CD4-positive, alpha-beta memory T cell (primary cell): ENCODE data around the gene PUM1. TPM values are rescaled to one million over a fixed set of nuclear protein-coding genes. Genes with fewer than 3 reads are reported as not detected.

Source experiments
- CTCF ChIA-PET: fragments of 350-600 bp; sonication (Branson Sonifier 250); formaldehyde crosslinking; loops from one replicate; lab custom pipeline; 2021; ENCODE audit warnings: inconsistent platforms; ENCODE audit not compliant: partially characterized antibody; lab: Charles Lee
- POLR2A ChIA-PET: fragments of 350-600 bp; sonication (Branson Sonifier 250); formaldehyde crosslinking; loops from one replicate; lab custom pipeline; 2021; ENCODE audit not compliant: partially characterized antibody; lab: Charles Lee
- DNase-seq, 5 donors: peaks; one replicate each; pipeline versions ENCODE4 v3.0.0 to v3.0.0-alpha.2; 2020 to 2022; ENCODE audit warnings: mixed read lengths in 1 of 5
- H3K27ac ChIP-seq: one replicate; pipeline ENCODE4 v1.7.0; 2013; ENCODE audit warnings: low read depth, low read length
- H3K27me3 ChIP-seq: 2 replicates; pipeline ENCODE4 v1.7.0; 2013; ENCODE audit warnings: mild to moderate bottlenecking, low read length, moderate library complexity; ENCODE audit not compliant: insufficient read depth
- H3K36me3 ChIP-seq: 2 replicates; pipeline ENCODE4 v1.7.0; 2013; ENCODE audit warnings: mild to moderate bottlenecking, low read length, moderate library complexity; ENCODE audit not compliant: insufficient read depth
- H3K4me1 ChIP-seq: 2 replicates; pipeline ENCODE4 v1.7.0; 2013; ENCODE audit warnings: mild to moderate bottlenecking, low read length, moderate library complexity; ENCODE audit not compliant: insufficient read depth
- H3K4me3 ChIP-seq, 2 donors: one replicate each; pipeline ENCODE4 v1.7.0; 2013; ENCODE audit warnings: low read length in 2 of 2, mild to moderate bottlenecking in 1 of 2
- H3K9me3 ChIP-seq, 2 donors: one replicate each; pipeline ENCODE4 v1.7.0; 2013; ENCODE audit warnings: low read length in 2 of 2, control low read depth in 1 of 2; ENCODE audit not compliant: control insufficient read depth in 1 of 2
- H3K27ac Mint-ChIP-seq, 7 donors: one replicate each; pipeline ENCODE4 v1.8.0; 2020 to 2021; ENCODE audit warnings: mixed read lengths in 7 of 7, mild to moderate bottlenecking in 6 of 7, inconsistent platforms in 3 of 7, moderate library complexity in 3 of 7
- H3K27me3 Mint-ChIP-seq, 2 donors: one replicate each; pipeline ENCODE4 v1.8.0; 2020 to 2021; ENCODE audit warnings: mixed read lengths in 2 of 2
- H3K36me3 Mint-ChIP-seq, 2 donors: one replicate each; pipeline ENCODE4 v1.8.0; 2020 to 2021; ENCODE audit warnings: mixed read lengths in 2 of 2, inconsistent platforms in 1 of 2, mild to moderate bottlenecking in 1 of 2
- H3K4me1 Mint-ChIP-seq, 4 donors: one replicate each; pipeline ENCODE4 v1.8.0; 2020 to 2021; ENCODE audit warnings: mixed read lengths in 4 of 4, mild to moderate bottlenecking in 1 of 4
- H3K4me3 Mint-ChIP-seq, 8 donors: one replicate each; pipeline ENCODE4 v1.8.0; 2020 to 2021; ENCODE audit warnings: mixed read lengths in 8 of 8, mild to moderate bottlenecking in 7 of 8, moderate library complexity in 6 of 8, inconsistent platforms in 3 of 8
- H3K9me3 Mint-ChIP-seq, 8 donors: one replicate each; pipeline ENCODE4 v1.8.0; 2020 to 2021; ENCODE audit warnings: mixed read lengths in 8 of 8, mild to moderate bottlenecking in 5 of 8, inconsistent platforms in 3 of 8, moderate library complexity in 1 of 8
- intact Hi-C: fragments of 100-400 bp; cut with micrococcal nuclease; formaldehyde crosslinking; loops from one replicate; pipeline ENCODE4 v1.15.1; 2023
- polyA plus RNA-seq, 2 donors: library from polyadenylated mRNA; unstranded; fragments of 300-500 nt; fragmentation: Illumina TruSeq; gene quantifications; one replicate each; pipeline ENCODE4 v1.2.3, GENCODE V29; 2021
- total RNA-seq, 2 experiments: library from RNA; stranded (reverse); gene quantifications; one replicate each; pipeline ENCODE4 v1.2.3, GENCODE V29; 2021

The PUM1 gene
- total and polyA plus RNA-seq, 4 experiments from 2014 or later: 126 to 164 (median 138) TPM

DNA sequence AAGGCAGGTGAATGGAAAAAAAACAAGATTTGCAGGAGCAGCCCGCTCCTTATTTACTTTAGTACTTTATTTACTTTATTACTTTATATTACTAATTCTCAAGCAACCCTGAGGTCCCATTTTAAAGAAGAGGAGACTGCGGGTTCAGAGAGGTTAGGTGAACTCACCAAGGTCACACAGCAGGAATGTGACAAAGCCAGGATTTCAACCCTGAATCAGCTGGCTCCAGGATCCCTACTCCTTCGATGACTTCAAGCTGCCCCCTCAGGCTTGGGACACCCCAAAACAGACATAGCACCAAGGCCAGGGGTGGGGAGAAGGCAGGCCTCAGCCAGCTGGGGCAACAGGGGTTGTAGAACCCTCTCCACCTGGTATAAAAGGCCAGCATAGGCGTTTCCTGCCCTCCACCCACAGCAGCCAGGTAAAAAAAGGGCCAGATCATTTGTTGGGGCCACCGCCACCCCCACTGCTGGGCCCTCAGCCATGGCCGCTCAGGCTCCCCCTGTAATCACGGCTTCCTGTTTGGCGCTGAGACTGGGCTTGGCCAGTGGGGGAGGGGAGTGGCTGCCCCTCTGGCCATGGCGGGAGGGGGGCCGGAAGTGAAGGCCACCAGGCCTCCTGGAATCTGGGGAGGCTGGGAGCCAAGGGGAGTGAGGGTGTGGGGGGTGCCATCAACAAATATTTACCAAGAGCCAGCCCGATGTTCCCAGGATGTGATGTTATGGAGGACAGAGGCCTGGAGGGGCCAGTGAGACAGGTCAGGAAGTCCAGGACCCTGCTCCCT, 163.5 kb downstream of the PUM1 start:
- POLR2A ChIA-PET: no interaction called here
- no peak overlapping the region for H3K27ac Mint-ChIP-seq

DNA sequence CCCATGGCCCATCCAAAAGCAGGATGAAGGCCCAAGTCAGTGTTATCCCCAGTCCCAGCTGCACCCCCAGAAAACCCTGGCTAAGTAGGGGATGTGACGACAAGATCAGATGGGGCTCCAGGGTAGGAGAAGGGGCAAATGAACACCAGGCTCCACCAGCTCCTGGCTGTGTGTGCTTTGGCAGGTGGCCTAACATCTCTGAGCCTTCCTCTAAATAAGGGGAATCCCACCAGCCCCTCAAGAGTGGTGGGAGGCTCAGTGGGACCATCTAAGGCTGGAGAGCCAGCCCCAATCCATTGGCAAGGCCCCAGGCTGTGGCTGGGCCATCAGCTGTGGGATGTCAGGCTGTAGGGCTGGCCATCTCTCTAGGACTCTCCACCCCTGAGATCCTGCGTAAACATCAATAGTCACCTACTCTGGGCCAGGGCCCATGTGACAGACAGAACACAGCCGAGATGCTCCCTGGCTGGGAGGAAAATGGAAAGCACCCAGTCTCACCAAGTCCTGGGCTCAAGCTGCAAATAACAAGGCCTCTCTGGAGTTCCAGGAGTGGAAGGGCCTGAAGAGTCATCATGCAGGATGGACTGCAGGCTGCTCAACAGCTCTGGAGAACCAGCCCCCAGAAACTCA, 164.5 kb downstream of the PUM1 start:
- CTCF ChIA-PET: interaction anchor here (1.2 kb wide), 1 partner anchor 99 kb away, joined by 3 read pairs; no protein-coding TSS in a partner anchor

More for the DNA sequence above, 163.5 kb downstream of the PUM1 start:
- no peaks in the 10 kb centered on the region for H3K9me3 ChIP-seq
- no peaks in the 10 kb centered on the region for H3K27me3 ChIP-seq
- Mint-ChIP-seq H3K4me1 (no peaks in the 10 kb centered on the region), H3K36me3 (no peaks in the 10 kb centered on the region), H3K9me3 (peaks cover 0 to 4% (median 0%) of the 10 kb centered on the region in 8 donors), H3K27me3 (peaks cover 2 to 28% of the 10 kb centered on the region in 2 donors), H3K4me3 (no peak overlapping the region)
- no peak overlapping the region for H3K4me3 ChIP-seq
- H3K36me3 ChIP-seq: no peaks in the 10 kb centered on the region
- H3K27ac ChIP-seq: no peak overlapping the region
- intact Hi-C loops: no loop called here
- DNase-seq: no peak
- CTCF ChIA-PET: interaction anchor here (1.2 kb wide), 1 partner anchor 100 kb away, joined by 3 read pairs; no protein-coding TSS in a partner anchor
- H3K4me1 ChIP-seq: no peaks in the 10 kb centered on the region

DNA sequence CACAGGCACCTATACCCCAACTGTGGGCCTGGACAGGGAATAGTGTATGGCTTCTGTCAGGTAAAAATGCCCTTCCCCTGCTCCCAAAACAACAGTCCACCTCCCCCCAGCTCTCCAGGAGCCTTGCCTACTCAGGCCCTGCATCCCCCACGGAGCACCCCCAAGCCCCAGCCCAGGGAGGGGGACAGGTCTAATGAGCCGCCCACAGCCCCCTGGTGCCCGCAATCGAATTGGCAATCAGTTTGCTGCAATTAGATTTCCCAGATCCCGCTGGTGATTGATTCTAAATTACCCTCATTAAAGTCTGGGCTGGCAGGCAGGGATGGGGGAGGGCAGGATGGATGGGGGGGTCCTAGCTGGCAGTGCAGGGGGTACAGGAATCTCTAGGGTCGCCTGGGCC, 165.0 kb downstream of the PUM1 start:
- Histone ChIP-seq H3K9me3 (no peaks in the 10 kb centered on the region), H3K4me3 (no peak overlapping the region), H3K4me1 (no peaks in the 10 kb centered on the region), H3K27ac (no peak overlapping the region), H3K36me3 (no peaks in the 10 kb centered on the region), H3K27me3 (no peaks in the 10 kb centered on the region)
- H3K27ac Mint-ChIP-seq: no peak overlapping the region
- intact Hi-C loops: no loop called here
- CTCF ChIA-PET: no interaction called here
- no peaks in the 10 kb centered on the region for H3K36me3 Mint-ChIP-seq
- no peaks in the 10 kb centered on the region for H3K4me1 Mint-ChIP-seq
- no peak for DNase-seq
- peaks cover 0 to 2% (median 0%) of the 10 kb centered on the region in 8 donors for H3K9me3 Mint-ChIP-seq
- H3K4me3 Mint-ChIP-seq: no peak overlapping the region
- POLR2A ChIA-PET: no interaction called here
- peaks cover 2 to 25% of the 10 kb centered on the region in 2 donors for H3K27me3 Mint-ChIP-seq

More for the DNA sequence above, 164.5 kb downstream of the PUM1 start:
- H3K27me3 ChIP-seq: no peaks in the 10 kb centered on the region
- POLR2A ChIA-PET: no interaction called here
- no peak overlapping the region for H3K27ac ChIP-seq
- Mint-ChIP-seq H3K4me3 (no peak overlapping the region), H3K36me3 (no peaks in the 10 kb centered on the region), H3K27me3 (peaks cover 2 to 29% of the 10 kb centered on the region in 2 donors), H3K4me1 (no peaks in the 10 kb centered on the region), H3K27ac (no peak overlapping the region), H3K9me3 (peaks cover 0 to 2% (median 0%) of the 10 kb centered on the region in 8 donors)
- H3K36me3 ChIP-seq: no peaks in the 10 kb centered on the region
- no peaks in the 10 kb centered on the region for H3K9me3 ChIP-seq
- no peaks in the 10 kb centered on the region for H3K4me1 ChIP-seq
- no peak overlapping the region for H3K4me3 ChIP-seq
- intact Hi-C loops: no loop called here
- DNase-seq: no peak

DNA sequence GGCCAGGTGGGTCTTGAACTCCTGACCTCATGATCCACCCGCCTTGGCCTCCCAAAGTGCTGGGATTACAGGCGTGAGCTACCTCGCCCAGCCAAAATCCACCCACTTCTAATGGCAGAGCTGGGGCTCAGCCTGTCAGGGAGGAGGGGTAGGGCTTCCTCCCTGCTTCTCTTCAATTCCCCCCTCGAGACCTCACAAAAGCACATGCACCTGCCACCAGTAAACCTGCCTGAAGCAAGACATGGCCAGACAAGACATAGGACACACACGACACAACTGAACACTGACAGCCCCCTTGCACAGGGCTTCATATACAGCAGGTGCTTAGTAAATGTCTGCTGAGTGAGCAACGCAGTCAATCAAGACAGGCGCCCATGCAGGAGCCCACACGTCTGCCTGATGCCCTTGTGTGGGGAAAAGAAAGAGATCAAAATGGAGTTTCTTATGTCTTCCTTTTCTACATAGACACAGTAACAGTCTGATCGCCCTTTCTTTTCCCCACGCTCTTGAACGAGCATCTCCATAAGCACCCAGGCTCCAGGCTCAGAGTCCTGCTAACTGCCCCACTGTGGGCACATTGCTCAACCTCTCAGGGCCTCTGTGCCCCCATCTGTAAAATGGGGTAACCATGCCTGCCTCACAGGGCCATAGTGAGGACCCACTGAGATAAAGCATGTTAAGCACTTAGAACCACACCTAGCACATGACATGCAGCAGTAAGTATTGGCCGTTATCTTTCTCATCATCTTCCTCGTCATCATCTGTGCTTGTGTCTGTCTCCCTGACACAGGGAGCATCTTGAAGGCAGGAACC, 165.7 kb downstream of the PUM1 start:
- Histone ChIP-seq H3K36me3 (no peaks in the 10 kb centered on the region), H3K27ac (no peak overlapping the region), H3K27me3 (no peaks in the 10 kb centered on the region), H3K4me3 (no peak overlapping the region), H3K9me3 (no peaks in the 10 kb centered on the region), H3K4me1 (no peaks in the 10 kb centered on the region)
- Mint-ChIP-seq H3K9me3 (peaks cover 0 to 2% (median 0%) of the 10 kb centered on the region in 8 donors), H3K4me1 (no peaks in the 10 kb centered on the region), H3K4me3 (no peak overlapping the region), H3K36me3 (no peaks in the 10 kb centered on the region), H3K27ac (peak overlapping the region in 1 of 7 donors; percentile 41), H3K27me3 (peaks cover 4 to 24% of the 10 kb centered on the region in 2 donors)
- POLR2A ChIA-PET: no interaction called here
- intact Hi-C loops: no loop called here
- CTCF ChIA-PET: no interaction called here
- DNase-seq: no peak

DNA sequence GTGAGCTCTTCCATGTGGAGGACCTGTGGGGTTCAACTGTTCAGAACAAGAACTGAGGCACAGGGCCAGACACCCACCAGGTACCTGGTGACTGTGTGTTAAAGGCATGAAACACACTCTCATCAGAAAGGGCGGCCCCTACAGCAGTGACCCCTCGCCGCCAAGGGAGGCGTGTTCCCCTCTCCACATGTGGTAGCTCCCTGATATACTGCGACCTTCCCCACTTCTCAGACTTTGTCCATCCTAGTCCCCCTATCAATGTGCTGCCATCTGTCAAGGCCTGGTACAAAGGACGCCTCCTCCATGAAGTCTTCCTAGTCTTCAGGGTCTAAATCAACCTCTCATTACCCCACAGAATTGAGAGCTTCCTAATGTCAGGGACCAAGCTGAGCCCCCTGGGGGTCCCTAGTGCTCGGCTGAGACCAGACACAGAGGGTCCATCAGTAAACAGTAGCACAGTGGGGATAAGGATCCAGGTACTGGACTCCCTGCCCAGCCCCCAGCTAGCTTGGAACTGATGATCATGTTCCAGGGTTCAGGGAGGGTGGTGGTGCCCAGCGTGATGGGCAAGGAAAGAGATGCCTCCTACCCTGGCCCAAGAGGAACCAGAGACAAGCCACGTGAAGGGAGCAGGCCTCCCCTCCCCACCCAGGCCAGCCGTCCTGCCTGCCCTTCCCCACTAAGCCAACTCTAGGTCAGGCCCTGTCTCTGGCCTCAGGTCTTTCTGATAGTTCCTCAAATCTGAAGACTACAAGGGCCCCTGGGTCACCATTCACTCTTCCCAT, 167.3 kb downstream of the PUM1 start:
- H3K27me3 Mint-ChIP-seq: peaks cover 2 to 19% of the 10 kb centered on the region in 2 donors
- no peaks in the 10 kb centered on the region for H3K4me1 ChIP-seq
- H3K9me3 ChIP-seq: no peaks in the 10 kb centered on the region
- no peak overlapping the region for H3K27ac ChIP-seq
- CTCF ChIA-PET: no interaction called here
- peaks cover 0 to 2% (median 0%) of the 10 kb centered on the region in 8 donors for H3K9me3 Mint-ChIP-seq
- DNase-seq: no peak
- H3K27ac Mint-ChIP-seq: no peak overlapping the region
- peaks cover 0 to 1% (median 0%) of the 10 kb centered on the region in 4 donors for H3K4me1 Mint-ChIP-seq
- no peaks in the 10 kb centered on the region for H3K36me3 Mint-ChIP-seq
- H3K4me3 ChIP-seq: no peak overlapping the region
- no peaks in the 10 kb centered on the region for H3K27me3 ChIP-seq
- H3K36me3 ChIP-seq: no peaks in the 10 kb centered on the region
- POLR2A ChIA-PET: no interaction called here
- intact Hi-C loops: no loop called here
- H3K4me3 Mint-ChIP-seq: no peak overlapping the region

DNA sequence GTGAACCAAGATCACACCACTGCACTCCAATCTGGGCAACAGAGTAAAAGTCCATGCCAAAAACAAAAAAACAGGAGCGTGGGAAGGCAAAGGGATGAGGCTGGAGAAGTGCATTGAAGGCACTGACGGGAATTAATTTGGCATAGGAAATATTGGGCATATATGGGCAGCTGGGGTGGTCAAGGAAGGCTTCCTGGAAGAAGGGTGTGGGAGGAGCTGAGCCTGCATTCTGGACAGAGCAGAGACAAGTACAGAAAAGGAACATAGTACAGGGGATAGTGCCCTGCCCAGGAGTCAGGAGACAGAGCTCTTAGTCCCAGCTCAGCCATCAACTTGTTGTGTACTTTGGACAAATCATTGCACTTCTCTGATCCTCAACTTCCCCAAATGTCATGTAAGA, 168.6 kb downstream of the PUM1 start:
- H3K27me3 ChIP-seq: no peaks in the 10 kb centered on the region
- Mint-ChIP-seq H3K9me3 (peaks cover 0 to 2% (median 0%) of the 10 kb centered on the region in 8 donors), H3K36me3 (no peaks in the 10 kb centered on the region), H3K4me3 (no peak overlapping the region), H3K27ac (peak overlapping the region in 2 of 7 donors; percentile 29 to 65), H3K4me1 (peaks cover 0 to 1% (median 0%) of the 10 kb centered on the region in 4 donors), H3K27me3 (peaks cover 2 to 25% of the 10 kb centered on the region in 2 donors)
- intact Hi-C loops: no loop called here
- H3K36me3 ChIP-seq: no peaks in the 10 kb centered on the region
- ChIA-PET POLR2A (no interaction called here), CTCF (no interaction called here)
- no peak overlapping the region for H3K4me3 ChIP-seq
- no peaks in the 10 kb centered on the region for H3K9me3 ChIP-seq
- H3K27ac ChIP-seq: no peak overlapping the region
- no peak for DNase-seq
- H3K4me1 ChIP-seq: no peaks in the 10 kb centered on the region
